GM18505 (cell line): ENCODE results near the gene OTOG.

Experiments
- ATAC-seq: cut with Tn5 transposase; IDR thresholded peaks from one replicate; pipeline ENCODE4 v1.9.1; 2021; ENCODE audit not compliant: unreplicated experiment
- POLR2A ChIP-seq: IDR thresholded peaks from 4 replicates; pipeline ENCODE4 v1.6.1; 2011; ENCODE audit warnings: borderline replicate concordance; ENCODE audit not compliant: insufficient read depth, insufficient read length; ENCODE audit errors: extremely low read depth

OTOG gene

DNA sequence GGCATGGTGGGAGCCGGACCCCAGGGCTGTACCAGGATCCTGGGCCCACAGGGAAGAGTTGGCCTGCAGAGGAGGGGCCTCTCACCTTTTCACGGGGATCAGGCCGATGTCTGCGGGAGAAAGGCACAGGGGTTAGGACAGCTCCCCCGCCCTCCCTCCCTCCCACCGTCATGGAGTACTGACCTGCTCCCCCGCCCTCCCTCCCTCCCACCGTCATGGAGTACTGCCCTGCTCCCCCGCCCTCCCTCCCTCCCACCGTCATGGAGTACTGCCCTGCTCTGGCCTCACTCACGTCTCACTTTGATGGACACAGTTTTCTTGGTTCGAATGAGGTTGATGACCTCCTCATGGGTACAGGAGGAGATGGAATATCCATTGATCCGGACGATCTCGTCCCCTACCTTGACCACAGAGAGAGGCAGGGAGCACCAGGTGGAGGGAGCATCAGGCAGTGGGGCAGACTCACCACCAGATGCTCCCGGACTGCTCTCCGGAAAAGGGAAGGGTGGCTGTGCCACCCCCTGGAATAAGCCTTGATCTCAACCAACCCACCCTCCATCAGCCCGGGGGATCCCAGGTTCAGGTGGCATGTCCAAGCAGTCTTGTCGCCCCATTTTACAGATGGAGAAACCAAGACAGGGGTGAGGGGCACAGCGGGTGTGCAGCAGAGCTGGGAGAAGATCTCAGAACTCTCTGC, 20.0 kb upstream of the OTOG start:
- no peak for ATAC-seq
- TF ChIP-seq POLR2A = no peak

DNA sequence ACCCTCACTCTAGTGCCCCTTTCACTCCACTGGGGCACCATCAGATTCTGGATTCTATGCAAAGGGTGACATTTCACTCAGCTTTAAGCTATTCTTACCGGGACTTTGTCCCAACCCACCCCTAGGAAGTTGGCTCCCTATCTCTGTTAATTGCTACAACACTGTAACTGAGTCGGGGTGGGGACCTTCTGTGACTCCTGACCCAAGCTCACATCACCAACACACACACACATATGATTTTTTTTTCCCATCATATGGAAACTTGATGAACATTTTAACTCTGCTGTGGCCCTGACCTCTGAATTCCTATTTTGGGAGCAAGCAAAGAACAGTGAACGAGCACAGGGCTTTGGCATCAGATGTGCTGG, 19.4 kb upstream of the OTOG start:
- no peak for ATAC-seq
- TF ChIP-seq POLR2A = no peak

DNA sequence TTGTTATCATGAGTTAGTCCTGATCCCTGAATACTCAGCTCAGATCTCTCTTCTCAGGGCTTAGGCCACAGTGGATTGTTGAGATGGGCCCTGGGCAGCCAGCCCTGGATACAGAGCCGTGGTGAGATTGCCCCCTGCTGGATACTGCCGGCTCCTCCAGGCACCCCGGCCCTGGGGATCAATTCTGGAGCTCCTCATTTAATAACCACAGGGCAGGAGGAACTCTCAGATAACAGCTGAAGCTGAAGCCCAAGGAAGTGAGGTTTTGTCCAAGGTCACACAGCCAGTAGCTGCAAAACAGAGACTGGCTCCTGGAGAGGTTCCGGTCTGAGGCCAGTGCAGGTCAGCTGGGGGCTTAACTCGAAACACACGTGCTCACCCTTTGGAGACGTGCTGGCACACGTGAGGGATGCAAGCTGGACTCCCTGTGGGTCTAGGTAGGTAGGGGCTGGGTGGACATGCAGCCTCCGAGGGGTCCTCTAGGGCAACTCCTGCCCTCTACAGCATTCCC, 18.8 kb upstream of the OTOG start:
- peak; percentile 82 for ATAC-seq
- no peak for TF ChIP-seq POLR2A

DNA sequence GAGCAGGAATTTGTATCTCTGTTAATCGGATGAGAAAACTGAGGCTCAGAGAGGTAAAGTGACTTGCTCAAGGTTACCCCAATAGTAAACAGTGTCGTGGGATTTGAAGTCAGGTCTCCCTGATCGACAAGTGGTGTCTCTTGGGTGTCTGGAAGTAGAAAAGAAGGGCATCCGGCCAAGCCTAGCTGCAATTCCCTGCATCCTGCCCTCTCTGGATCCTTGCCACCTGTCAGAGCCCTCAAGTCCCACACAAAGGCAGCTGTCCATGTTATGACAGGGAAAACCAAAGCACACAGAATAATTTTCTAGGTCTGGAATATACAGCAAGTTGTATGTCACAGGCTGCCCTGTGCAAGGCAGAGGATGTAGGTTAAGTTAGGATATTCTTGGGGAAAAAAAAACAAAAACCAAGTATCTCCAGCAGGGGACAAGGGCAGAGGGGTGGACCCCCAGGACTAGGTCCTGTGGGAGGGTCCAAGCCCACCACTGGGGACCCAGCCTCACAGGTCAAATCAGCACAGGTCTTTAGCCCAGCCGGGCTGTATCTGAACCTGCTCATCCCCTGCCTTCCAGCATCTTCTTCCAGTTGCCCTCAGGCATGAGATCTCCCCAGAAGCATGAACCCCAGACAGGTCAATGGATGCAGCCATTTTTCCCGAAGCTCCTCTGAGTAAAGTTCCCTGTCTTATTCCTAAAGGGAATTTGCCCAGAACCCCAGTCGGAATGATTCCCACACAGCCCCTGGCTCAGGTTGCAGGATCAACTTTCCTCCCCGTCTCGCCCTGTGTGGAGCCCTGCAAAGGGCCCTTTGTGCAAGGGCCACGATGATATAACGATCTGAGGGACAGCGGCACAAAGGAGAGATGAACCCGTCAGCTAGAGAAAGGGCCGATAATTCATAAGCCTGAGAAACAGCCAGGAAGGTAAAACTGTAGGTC, 17.9 kb upstream of the OTOG start:
- ATAC-seq = no peak
- TF ChIP-seq POLR2A = no peak

DNA sequence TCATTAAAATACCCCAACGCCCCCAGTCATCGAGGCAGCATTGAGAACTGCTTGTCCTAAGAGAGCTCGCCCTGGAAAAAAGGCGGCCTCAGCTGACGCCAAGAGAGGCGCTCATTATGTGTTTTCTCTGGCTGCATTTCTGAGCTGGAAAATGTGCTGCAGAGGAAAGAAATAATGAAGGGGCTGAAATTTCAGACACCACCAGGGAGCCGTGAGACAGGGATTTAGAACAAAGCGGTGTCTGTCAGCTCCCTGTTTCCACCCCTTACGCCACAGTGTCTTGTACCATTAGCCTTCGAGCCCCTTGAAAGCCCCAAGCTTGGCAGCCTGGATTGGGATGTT, 17.2 kb upstream of the OTOG start:
- no peak for ATAC-seq
- no peak for TF ChIP-seq POLR2A

DNA sequence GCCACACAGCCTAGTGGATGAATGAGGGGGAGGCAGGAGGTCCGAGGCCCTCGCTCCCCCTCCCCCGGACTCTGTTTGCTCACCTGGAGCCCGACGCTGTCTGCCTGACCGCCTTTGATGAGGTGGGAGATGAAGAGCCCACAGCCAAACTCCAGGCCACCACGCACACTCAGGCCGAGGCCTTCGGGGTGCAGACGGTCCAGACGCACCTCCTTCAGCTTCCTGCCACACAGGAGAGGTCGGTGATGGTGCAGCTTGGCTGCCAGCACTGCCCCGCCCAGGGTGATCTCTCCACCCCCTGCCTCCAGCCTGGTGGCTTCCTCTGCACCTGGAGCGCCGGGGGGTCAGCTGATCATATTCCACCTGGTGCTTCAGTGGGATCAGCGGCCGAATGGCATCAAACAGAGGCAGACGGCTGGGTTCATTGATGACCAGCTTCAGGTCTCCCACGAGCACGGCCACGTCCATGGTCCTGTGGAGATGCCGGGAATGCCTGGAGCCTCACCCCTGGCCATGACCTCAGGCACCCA, 15.9 kb upstream of the OTOG start:
- TF ChIP-seq POLR2A = no peak
- ATAC-seq = no peak

DNA sequence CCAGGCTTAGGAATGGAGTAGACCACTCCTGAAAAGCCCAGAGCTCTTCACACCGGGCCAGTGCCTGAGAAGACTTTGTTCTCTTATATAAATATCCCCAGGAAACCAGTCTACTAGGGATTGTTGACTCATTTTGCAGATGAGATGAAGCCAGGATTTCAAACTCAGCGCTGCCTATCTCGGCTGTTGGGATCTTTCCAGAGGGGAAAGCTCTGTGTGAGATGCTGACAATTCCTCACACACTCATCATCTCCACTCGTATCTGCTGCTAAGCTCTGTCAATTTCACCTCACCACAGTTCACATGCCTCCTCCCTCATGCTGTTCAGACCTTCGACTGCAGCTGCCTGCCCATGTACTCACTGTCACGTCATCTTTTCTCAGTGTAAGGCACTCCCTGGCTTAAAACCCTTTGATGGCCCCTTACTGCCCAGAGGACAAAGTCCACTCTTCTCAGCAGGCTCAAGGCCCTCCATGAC, 15.4 kb upstream of the OTOG start:
- TF ChIP-seq POLR2A = no peak
- ATAC-seq = no peak

DNA sequence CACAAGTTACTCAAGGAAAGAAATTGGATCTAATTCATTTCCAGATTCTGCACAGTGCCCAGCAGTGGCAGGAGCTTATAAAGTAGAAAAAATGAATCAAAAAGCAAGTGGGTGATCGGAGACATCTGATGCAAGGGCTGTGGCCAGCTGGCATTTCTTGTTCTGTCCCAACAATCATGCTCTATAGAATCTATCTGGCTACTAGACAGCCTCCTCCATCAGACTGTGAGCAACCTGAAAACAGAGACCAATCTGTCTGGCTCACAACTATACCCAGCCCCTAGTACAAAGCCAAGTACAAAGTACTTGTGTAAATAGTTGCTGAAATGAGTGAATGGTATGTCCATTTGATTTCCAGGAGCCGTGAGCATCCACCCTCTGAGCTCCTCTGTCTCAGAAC, 14.3 kb upstream of the OTOG start:
- no peak for TF ChIP-seq POLR2A
- ATAC-seq = no peak

DNA sequence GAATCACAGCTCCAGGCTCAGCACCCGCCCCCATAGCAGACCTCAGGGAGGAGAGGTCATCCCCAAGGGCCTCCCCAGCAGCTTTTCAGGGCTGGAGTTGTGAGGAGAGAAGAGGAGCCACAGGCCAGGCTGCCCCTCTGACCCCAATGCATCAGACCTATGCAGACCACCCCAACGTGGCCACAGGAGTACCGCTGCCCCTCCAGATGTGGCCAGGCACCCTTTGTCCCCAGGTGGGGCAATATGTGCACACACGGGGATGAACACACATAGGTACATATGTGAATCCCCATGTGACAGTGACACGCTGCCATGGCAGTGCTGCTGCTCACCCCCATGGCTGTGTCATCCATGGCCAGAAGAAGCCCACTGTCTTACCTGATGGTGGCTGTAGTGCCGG, 13.7 kb upstream of the OTOG start:
- no peak for ATAC-seq

DNA sequence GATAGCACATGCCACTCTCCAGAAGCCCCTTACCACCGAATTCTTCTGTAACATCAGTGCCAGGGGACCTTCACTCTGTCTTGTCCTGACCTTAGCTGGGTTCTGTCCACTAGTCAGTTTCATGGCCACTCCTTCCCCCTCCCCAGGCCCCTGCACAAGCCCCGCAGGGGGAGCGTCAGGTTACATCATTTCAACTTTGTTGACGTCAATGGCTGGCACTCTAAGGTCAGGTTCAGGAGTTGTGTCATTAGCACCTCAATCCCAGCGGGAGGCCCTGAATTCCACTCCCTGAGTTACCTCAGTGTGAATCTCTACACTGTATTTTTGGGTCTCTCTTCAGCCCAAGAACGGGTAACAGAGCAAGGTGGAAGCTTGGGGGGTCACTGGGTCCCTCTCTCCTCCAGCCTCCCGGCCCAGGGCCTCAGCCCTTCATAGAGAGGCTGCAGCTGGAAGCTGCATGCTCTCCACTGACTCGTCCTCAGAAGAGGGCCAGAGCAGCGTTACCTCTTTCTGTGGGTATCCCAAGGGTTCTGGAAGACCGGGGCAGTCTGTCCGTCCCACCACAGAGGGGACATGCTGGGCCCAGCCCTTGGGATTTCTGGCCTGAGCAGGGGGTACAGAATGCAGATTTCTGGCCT, 13.2 kb upstream of the OTOG start:
- TF ChIP-seq POLR2A = no peak
- ATAC-seq = no peak

More for the DNA sequence above, 13.7 kb upstream of the OTOG start:
- TF ChIP-seq POLR2A = no peak

DNA sequence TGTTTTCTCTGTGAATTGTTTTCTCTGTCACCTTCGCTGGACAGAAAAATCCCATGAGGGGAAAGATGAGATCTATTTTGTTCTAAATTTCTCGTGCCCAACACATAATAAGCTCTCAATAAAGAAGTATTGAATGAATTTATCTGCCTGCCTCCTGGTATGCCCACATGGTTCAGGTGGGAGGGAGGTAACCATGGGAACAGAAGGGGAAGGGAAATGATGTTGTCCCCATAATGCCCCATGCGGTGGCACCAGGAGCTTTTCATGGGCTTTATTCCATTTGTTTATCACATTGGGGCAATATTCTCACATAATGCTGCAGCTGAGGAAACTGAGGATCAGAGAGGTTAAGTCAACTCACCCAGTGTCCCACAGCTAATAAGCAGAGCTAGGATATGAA, 11.6 kb upstream of the OTOG start:
- ATAC-seq = no peak
- TF ChIP-seq POLR2A = no peak

DNA sequence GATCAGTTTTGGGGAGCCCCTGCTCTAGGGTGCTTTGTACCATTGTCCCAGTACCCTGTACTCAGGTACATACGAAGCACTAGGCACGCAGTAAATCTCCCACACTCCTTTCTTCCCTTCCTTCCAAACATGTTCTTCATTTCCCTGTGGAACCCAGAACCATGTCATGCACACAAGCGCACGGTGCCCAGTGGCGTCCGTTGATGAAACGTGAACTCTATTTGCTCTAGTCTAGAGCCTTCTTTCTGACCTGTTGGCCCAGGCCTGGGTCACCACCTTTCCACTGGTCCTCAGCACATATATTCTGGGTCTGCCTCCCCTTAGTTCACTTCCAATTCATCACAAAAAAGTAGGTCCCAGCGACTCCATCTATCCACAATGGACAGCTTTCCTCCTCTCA, 9.8 kb upstream of the OTOG start:
- no peak for TF ChIP-seq POLR2A
- no peak for ATAC-seq

DNA sequence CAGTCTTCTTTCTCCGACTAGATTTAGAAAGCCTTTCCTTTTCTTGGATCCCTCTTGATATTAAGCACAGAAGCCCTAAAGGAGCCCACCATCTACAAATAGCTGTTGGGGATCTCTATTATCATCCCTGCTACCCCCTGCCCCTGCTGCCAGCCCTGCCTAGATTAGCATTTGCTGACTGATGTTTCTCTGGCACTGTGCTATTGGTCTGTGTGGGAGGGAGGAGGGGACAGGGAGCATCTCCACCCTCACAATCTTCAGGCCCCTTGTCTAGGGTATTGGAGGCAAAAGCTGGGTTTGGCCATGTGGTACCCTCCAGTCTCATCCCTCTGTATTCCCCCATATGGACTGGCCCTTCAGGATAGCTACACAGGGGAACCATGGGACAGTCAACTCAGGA, 9.0 kb upstream of the OTOG start:
- no peak for ATAC-seq
- no peak for TF ChIP-seq POLR2A
